ENCODE results near the gene ACADS.

The ACADS gene

DNA sequence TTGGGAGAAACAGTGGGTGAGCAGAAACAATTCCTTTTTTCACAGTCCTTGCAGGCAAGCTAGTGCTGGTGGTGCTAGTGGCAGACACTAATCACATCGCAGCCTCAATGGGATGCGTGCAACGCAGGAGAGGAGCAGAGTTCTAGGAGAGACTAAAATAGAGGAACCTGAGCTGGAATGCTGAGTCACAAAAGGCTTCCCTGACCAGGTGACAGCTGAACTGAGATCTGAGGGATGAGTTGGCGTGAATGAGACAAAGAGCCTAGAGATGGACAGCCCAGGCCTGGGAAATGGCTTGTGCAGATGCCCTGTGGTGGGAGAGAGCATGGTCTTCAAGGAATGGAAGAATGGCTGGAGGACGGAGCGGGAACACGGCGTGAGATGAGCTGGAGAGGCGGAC, 25.8 kb downstream of the ACADS start:
- Histone ChIP-seq H3K27ac (ENCODE audit: insufficient read depth, low read length, poor library complexity, severe bottlenecking) (no peak overlapping the region), H3K9me3 (ENCODE audit: control insufficient read depth, low read length) (no peaks in the 10 kb centered on the region), H3K27me3 (replicated peaks; ENCODE audit: control insufficient read depth, insufficient read depth, low read length, poor library complexity, severe bottlenecking) (no peaks in the 10 kb centered on the region), H3K36me3 (ENCODE audit: control insufficient read depth, insufficient read depth, low read length) (no peaks in the 10 kb centered on the region), H3K4me3 (ENCODE audit: insufficient read depth, low read depth, low read length, poor library complexity, severe bottlenecking) (no peak overlapping the region), H3K4me1 (ENCODE audit: control insufficient read depth, insufficient read depth, low read length, poor library complexity, severe bottlenecking) (no peaks in the 10 kb centered on the region)
- DNase-seq: no peak

DNA sequence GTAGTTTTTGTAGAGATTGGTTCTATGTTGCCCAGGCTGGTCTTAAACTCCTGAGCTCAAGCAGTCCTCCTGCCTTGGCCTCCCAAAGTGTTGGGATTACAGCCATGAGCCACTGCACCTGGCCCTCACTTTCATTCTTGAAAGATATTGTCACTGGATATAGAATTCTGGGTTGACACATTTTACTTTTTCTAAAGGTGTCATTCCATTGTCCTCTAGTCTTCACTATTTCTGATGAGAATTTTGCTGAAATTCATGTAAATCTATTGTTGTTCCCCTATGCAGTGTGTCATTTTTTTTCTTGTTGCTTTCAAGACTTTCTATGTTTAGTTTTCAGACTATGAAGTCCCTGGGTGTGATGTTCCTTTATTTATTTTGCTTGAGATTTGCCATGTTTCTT, 29.2 kb downstream of the ACADS start:
- no peaks in the 10 kb centered on the region for H3K4me1 ChIP-seq (ENCODE audit: control insufficient read depth, insufficient read depth, low read length, poor library complexity, severe bottlenecking)
- H3K27me3 ChIP-seq (replicated peaks; ENCODE audit: control insufficient read depth, insufficient read depth, low read length, poor library complexity, severe bottlenecking): no peaks in the 10 kb centered on the region
- no peak overlapping the region for H3K4me3 ChIP-seq (ENCODE audit: insufficient read depth, low read depth, low read length, poor library complexity, severe bottlenecking)
- no peak for DNase-seq
- no peak overlapping the region for H3K27ac ChIP-seq (ENCODE audit: insufficient read depth, low read length, poor library complexity, severe bottlenecking)
- H3K36me3 ChIP-seq (ENCODE audit: control insufficient read depth, insufficient read depth, low read length): no peaks in the 10 kb centered on the region
- no peaks in the 10 kb centered on the region for H3K9me3 ChIP-seq (ENCODE audit: control insufficient read depth, low read length)

- no peaks in the 10 kb centered on the region for H3K9me3 ChIP-seq (ENCODE audit: control insufficient read depth, low read length)
These were observed 29.6 kb downstream of the ACADS start for GRCh38 chr12:120755269-120755668.

GRCh38 chr12:120757226-120757742, 31.7 kb downstream of the ACADS start:
- DNase-seq: no peak
- Histone ChIP-seq H3K27me3 (replicated peaks; ENCODE audit: control insufficient read depth, insufficient read depth, low read length, poor library complexity, severe bottlenecking) (no peaks in the 10 kb centered on the region), H3K4me3 (ENCODE audit: insufficient read depth, low read depth, low read length, poor library complexity, severe bottlenecking) (no peak overlapping the region), H3K27ac (ENCODE audit: insufficient read depth, low read length, poor library complexity, severe bottlenecking) (no peak overlapping the region), H3K36me3 (ENCODE audit: control insufficient read depth, insufficient read depth, low read length) (no peaks in the 10 kb centered on the region), H3K9me3 (ENCODE audit: control insufficient read depth, low read length) (no peaks in the 10 kb centered on the region), H3K4me1 (ENCODE audit: control insufficient read depth, insufficient read depth, low read length, poor library complexity, severe bottlenecking) (no peaks in the 10 kb centered on the region)

More at GRCh38 chr12:120755269-120755668, 29.6 kb downstream of the ACADS start:
- Histone ChIP-seq H3K27ac (ENCODE audit: insufficient read depth, low read length, poor library complexity, severe bottlenecking) (no peak overlapping the region), H3K27me3 (replicated peaks; ENCODE audit: control insufficient read depth, insufficient read depth, low read length, poor library complexity, severe bottlenecking) (no peaks in the 10 kb centered on the region), H3K36me3 (ENCODE audit: control insufficient read depth, insufficient read depth, low read length) (no peaks in the 10 kb centered on the region), H3K4me1 (ENCODE audit: control insufficient read depth, insufficient read depth, low read length, poor library complexity, severe bottlenecking) (no peaks in the 10 kb centered on the region), H3K4me3 (ENCODE audit: insufficient read depth, low read depth, low read length, poor library complexity, severe bottlenecking) (no peak overlapping the region)
- DNase-seq: no peak

DNA sequence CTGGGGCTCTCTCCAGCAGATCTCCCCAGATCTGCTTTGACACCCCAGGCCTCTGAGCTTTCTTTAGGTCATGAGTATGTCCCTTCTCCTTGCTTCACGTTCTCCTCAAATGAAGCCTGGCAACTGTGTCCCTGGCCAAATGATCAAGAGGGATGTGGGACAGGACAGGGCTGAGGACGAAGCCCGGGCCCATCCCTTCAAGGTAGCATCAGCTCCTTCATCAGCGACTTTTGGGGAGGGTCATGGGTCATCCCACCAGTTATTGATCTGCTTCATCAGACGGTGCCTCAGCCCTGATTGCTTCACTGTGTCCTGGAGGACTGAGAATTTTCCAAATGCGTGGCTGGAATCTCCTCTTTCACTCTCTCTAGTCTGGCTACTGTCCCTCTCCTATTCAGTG, 32.3 kb downstream of the ACADS start:
- Histone ChIP-seq H3K4me3 (ENCODE audit: insufficient read depth, low read depth, low read length, poor library complexity, severe bottlenecking) (no peak overlapping the region), H3K4me1 (ENCODE audit: control insufficient read depth, insufficient read depth, low read length, poor library complexity, severe bottlenecking) (no peaks in the 10 kb centered on the region), H3K9me3 (ENCODE audit: control insufficient read depth, low read length) (no peaks in the 10 kb centered on the region), H3K27me3 (replicated peaks; ENCODE audit: control insufficient read depth, insufficient read depth, low read length, poor library complexity, severe bottlenecking) (no peaks in the 10 kb centered on the region), H3K27ac (ENCODE audit: insufficient read depth, low read length, poor library complexity, severe bottlenecking) (no peak overlapping the region), H3K36me3 (ENCODE audit: control insufficient read depth, insufficient read depth, low read length) (peaks cover 3% of the 10 kb centered on the region)
- no peak for DNase-seq

- H3K27me3 ChIP-seq (replicated peaks; ENCODE audit: control insufficient read depth, insufficient read depth, low read length, poor library complexity, severe bottlenecking): no peaks in the 10 kb centered on the region
- DNase-seq: no peak
- H3K27ac ChIP-seq (ENCODE audit: insufficient read depth, low read length, poor library complexity, severe bottlenecking): no peak overlapping the region
- H3K36me3 ChIP-seq (ENCODE audit: control insufficient read depth, insufficient read depth, low read length): peaks cover 8% of the 10 kb centered on the region
- H3K4me1 ChIP-seq (ENCODE audit: control insufficient read depth, insufficient read depth, low read length, poor library complexity, severe bottlenecking): no peaks in the 10 kb centered on the region
- H3K9me3 ChIP-seq (ENCODE audit: control insufficient read depth, low read length): no peaks in the 10 kb centered on the region
- no peak overlapping the region for H3K4me3 ChIP-seq (ENCODE audit: insufficient read depth, low read depth, low read length, poor library complexity, severe bottlenecking)
These were observed 33.4 kb downstream of the ACADS start for GRCh38 chr12:120758798-120759590.

DNA sequence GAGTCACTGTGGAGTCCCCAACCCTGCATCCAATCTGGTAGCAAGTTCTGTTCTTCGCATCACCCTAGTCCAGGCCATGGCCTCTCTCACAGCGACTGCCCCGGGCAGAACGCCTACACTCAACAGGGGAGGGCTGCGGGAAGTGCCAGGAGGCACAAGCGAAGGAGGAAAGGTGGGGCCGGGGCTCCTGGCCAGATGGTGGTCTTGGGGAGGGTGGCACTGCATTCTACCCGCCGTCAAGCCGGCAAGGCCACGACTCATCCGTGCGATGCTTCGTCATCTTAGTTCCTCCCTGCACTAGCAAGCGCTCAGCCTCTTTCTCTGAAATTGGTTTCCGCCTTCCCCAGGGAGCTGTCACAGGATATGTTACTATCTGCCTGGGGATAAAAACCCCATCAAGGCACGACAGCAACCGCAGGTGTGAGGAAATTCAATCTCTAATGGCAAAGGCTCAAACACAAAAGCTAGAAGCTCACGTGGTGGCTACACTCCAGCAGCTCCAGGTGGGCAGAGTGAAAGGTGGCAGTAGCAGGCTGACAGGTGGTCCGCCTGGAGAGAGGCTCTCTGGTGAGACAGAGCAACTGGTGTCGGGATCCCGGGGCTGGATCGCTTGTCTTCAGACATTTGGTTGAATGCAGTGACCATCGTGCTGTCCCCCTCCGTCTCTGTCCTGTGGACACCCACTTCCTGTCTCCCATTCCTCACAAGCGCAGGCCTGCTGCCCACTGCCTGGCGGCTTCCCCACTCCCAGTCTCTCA, 34.1 kb downstream of the ACADS start:
- Histone ChIP-seq H3K4me3 (ENCODE audit: insufficient read depth, low read depth, low read length, poor library complexity, severe bottlenecking) (no peak overlapping the region), H3K4me1 (ENCODE audit: control insufficient read depth, insufficient read depth, low read length, poor library complexity, severe bottlenecking) (no peaks in the 10 kb centered on the region), H3K27ac (ENCODE audit: insufficient read depth, low read length, poor library complexity, severe bottlenecking) (no peak overlapping the region), H3K36me3 (ENCODE audit: control insufficient read depth, insufficient read depth, low read length) (peaks cover 12% of the 10 kb centered on the region), H3K27me3 (replicated peaks; ENCODE audit: control insufficient read depth, insufficient read depth, low read length, poor library complexity, severe bottlenecking) (no peaks in the 10 kb centered on the region), H3K9me3 (ENCODE audit: control insufficient read depth, low read length) (no peaks in the 10 kb centered on the region)
- no peak for DNase-seq

GRCh38 chr12:120760349-120761254, 35.0 kb downstream of the ACADS start:
- Histone ChIP-seq H3K4me3 (ENCODE audit: insufficient read depth, low read depth, low read length, poor library complexity, severe bottlenecking) (no peak overlapping the region), H3K36me3 (ENCODE audit: control insufficient read depth, insufficient read depth, low read length) (peaks cover 19% of the 10 kb centered on the region), H3K27me3 (replicated peaks; ENCODE audit: control insufficient read depth, insufficient read depth, low read length, poor library complexity, severe bottlenecking) (no peaks in the 10 kb centered on the region), H3K4me1 (ENCODE audit: control insufficient read depth, insufficient read depth, low read length, poor library complexity, severe bottlenecking) (no peaks in the 10 kb centered on the region), H3K27ac (ENCODE audit: insufficient read depth, low read length, poor library complexity, severe bottlenecking) (no peak overlapping the region), H3K9me3 (ENCODE audit: control insufficient read depth, low read length) (no peaks in the 10 kb centered on the region)
- peak in 2 of 3 donors; percentile 2 to 7 for DNase-seq

DNA sequence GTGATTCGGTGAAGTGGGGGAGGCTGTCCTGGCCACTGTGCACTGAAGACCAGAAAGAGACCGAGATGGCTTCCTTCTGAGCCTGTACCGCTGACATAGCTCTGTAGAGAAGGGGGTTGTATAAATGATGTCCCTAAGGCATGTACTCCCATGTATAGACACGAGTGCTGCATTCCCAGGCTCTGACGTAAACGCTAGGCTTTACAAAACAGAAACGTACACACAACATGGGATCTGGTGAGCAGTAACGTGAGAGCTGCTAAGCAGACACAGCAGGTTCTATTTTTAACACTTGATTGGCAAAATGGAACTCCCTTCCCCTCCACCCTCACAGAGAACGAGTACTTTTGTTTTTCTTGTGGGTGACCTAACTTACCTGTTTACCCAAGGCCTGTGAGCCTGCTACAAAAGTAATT, 35.9 kb downstream of the ACADS start:
- DNase-seq: no peak
- peaks cover 28% of the 10 kb centered on the region for H3K36me3 ChIP-seq (ENCODE audit: control insufficient read depth, insufficient read depth, low read length)

More for the DNA sequence above, 35.9 kb downstream of the ACADS start:
- Histone ChIP-seq H3K4me1 (ENCODE audit: control insufficient read depth, insufficient read depth, low read length, poor library complexity, severe bottlenecking) (no peaks in the 10 kb centered on the region), H3K27ac (ENCODE audit: insufficient read depth, low read length, poor library complexity, severe bottlenecking) (no peak overlapping the region), H3K4me3 (ENCODE audit: insufficient read depth, low read depth, low read length, poor library complexity, severe bottlenecking) (no peak overlapping the region), H3K27me3 (replicated peaks; ENCODE audit: control insufficient read depth, insufficient read depth, low read length, poor library complexity, severe bottlenecking) (no peaks in the 10 kb centered on the region), H3K9me3 (ENCODE audit: control insufficient read depth, low read length) (no peaks in the 10 kb centered on the region)

Measured in effector memory CD4-positive, alpha-beta T cell (primary cell).